ENCODE results near the gene ZNF507. TPM values are rescaled to one million over a fixed set of nuclear protein-coding genes. Genes with fewer than 3 reads are reported as not detected.

Gene ZNF507
- total RNA-seq, 1 donor from 2014 or later = 27.5 TPM

GRCh38 chr19:32406161-32407003 is 61.0 kb downstream of the ZNF507 start:
- TF ChIP-seq POLR2AphosphoS5 (IDR thresholded peaks at IDR 0.05; ENCODE audit: insufficient read depth in 1 of 2, low read depth in 1 of 2) (no peak), CTCF (IDR thresholded peaks at IDR 0.05) (no peak), POLR2A (IDR thresholded peaks at IDR 0.05) (no peak)
- DNase-seq (ENCODE audit: extremely low spot score in 2 of 2) = no peak
- intact Hi-C loops (cut with DNase I) = no loop called here
- H3K27ac ChIP-seq = peak overlapping the region; percentile 98
- H3K4me1 ChIP-seq = peaks cover 26% of the 10 kb centered on the region
- no peaks in the 10 kb centered on the region for H3K27me3 ChIP-seq
- H3K9me3 ChIP-seq = no peaks in the 10 kb centered on the region
- H3K4me3 ChIP-seq = peak overlapping the region; percentile 84 to 99
- H3K36me3 ChIP-seq = peaks cover 0 to 19% of the 10 kb centered on the region in 2 donors

GRCh38 chr19:32407004-32407992 is 61.9 kb downstream of the ZNF507 start:
- peak in 1 of 2 donors; percentile 89 for DNase-seq (ENCODE audit: extremely low spot score in 2 of 2)
- peak overlapping the region in 1 of 2 donors; percentile 84 for H3K4me3 ChIP-seq

GRCh38 chr19:32415246-32415645 is 69.8 kb downstream of the ZNF507 start:
- peaks cover 0 to 19% of the 10 kb centered on the region in 2 donors for H3K36me3 ChIP-seq
- no peaks in the 10 kb centered on the region for H3K9me3 ChIP-seq
- intact Hi-C loops (cut with DNase I) = no loop called here
- no peak overlapping the region for H3K27ac ChIP-seq
- no peak for TF ChIP-seq CTCF (IDR thresholded peaks at IDR 0.05)
- no peak for TF ChIP-seq POLR2A (IDR thresholded peaks at IDR 0.05)
- no peak for TF ChIP-seq POLR2AphosphoS5 (IDR thresholded peaks at IDR 0.05; ENCODE audit: insufficient read depth in 1 of 2, low read depth in 1 of 2)
- no peak overlapping the region for H3K4me3 ChIP-seq
- no peak for DNase-seq (ENCODE audit: extremely low spot score in 2 of 2)
- no peaks in the 10 kb centered on the region for H3K4me1 ChIP-seq
- no peaks in the 10 kb centered on the region for H3K27me3 ChIP-seq

More at GRCh38 chr19:32407004-32407992, 61.9 kb downstream of the ZNF507 start:
- intact Hi-C loops (cut with DNase I) = no loop called here
- H3K27me3 ChIP-seq = no peaks in the 10 kb centered on the region
- no peaks in the 10 kb centered on the region for H3K9me3 ChIP-seq
- H3K4me1 ChIP-seq = peaks cover 26% of the 10 kb centered on the region
- no peak overlapping the region for H3K27ac ChIP-seq
- TF ChIP-seq POLR2A (IDR thresholded peaks at IDR 0.05) = no peak
- TF ChIP-seq CTCF (IDR thresholded peaks at IDR 0.05) = no peak
- TF ChIP-seq POLR2AphosphoS5 (IDR thresholded peaks at IDR 0.05; ENCODE audit: insufficient read depth in 1 of 2, low read depth in 1 of 2) = no peak
- H3K36me3 ChIP-seq = peaks cover 0 to 27% of the 10 kb centered on the region in 2 donors

GRCh38 chr19:32415669-32416068 is 70.3 kb downstream of the ZNF507 start:
- no peak for TF ChIP-seq POLR2AphosphoS5 (IDR thresholded peaks at IDR 0.05; ENCODE audit: insufficient read depth in 1 of 2, low read depth in 1 of 2)
- no peak for TF ChIP-seq POLR2A (IDR thresholded peaks at IDR 0.05)
- TF ChIP-seq CTCF (IDR thresholded peaks at IDR 0.05) = no peak
- peaks cover 0 to 19% of the 10 kb centered on the region in 2 donors for H3K36me3 ChIP-seq
- no peak for DNase-seq (ENCODE audit: extremely low spot score in 2 of 2)

More at GRCh38 chr19:32415669-32416068, 70.3 kb downstream of the ZNF507 start:
- intact Hi-C loops (cut with DNase I) = no loop called here
- Histone ChIP-seq H3K4me3 (no peak overlapping the region), H3K4me1 (no peaks in the 10 kb centered on the region), H3K9me3 (no peaks in the 10 kb centered on the region), H3K27ac (no peak overlapping the region), H3K27me3 (no peaks in the 10 kb centered on the region)
